Skeletal muscle cell (primary cell): Measurements from ENCODE around the gene KIF19.
"Not testable (repeated sequence)": the region's sequence is repeated elsewhere in the genome, so short reads cannot be mapped to it uniquely, and the experiment has no call there.

Experiments
- DNase-seq: peaks from one replicate; pipeline ENCODE4 v3.0.0-alpha.2; 2010; ENCODE audit warnings: low read depth
- H3K4me3 ChIP-seq: 2 replicates; pipeline ENCODE4 v1.5.1; 2011; ENCODE audit warnings: low read depth, mild to moderate bottlenecking, control low read depth, low read length, moderate library complexity

The KIF19 gene

GRCh38 chr17:74325743-74326379, at the start of gene KIF19:
Gene KIF19 (plus strand): TSS chr17:74326226. CDS start chr17:74326350, 124 bp downstream.
- no peak for DNase-seq
- no peak within 1 kb of the TSS for H3K4me3 ChIP-seq

GRCh38 chr17:74276541-74277009, 49.5 kb upstream of the KIF19 start:
- no peak overlapping the region for H3K4me3 ChIP-seq
- DNase-seq, result no peak

GRCh38 chr17:74277935-74278334, 48.1 kb upstream of the KIF19 start:
- no peak for DNase-seq
- no peak overlapping the region for H3K4me3 ChIP-seq

DNA sequence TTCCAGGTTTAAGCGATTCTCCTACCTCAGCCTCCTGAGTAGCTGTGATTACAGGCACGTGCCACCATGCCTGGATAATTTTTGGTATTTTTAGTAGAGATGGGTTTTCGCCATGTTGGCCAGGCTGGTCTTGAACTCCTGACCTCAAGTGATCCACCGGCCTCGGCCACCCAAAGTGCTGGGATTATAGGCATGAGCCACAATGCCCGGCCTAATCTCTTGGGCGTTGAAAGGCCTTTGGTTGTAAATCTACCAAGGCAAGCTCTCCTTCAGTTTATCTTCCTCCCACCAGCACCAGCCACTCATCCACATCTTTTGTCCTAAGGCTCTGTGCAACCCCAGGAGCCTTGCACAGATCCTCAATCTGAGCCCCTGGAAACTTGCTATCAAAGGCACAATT, 46.4 kb upstream of the KIF19 start:
- DNase-seq, H3K4me3 ChIP-seq: not testable (repeated sequence)

DNA sequence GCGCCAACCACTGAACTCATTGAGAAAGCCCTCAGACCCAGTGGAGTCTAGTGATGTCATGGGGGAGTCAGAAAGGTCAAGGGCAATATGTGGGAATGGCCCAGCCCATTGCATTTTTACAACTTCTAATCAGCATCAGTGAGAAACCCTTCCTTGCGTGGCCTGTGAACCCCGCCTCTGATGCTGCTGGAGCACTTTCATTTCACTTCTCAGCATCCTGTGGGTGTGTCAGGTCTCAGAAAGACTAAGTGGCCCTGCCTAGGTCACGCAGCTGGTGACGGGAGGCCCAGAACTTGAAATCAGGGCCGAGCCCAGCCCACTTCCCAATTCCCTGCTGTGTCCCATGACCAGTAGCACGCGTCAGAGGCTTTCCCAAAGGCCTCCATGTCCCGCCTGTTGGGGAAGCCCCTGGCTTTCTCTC, 45.9 kb upstream of the KIF19 start:
- H3K4me3 ChIP-seq, result no peak overlapping the region
- DNase-seq, result no peak

- DNase-seq, result no peak
- H3K4me3 ChIP-seq, result no peak overlapping the region
These were observed 44.2 kb upstream of the KIF19 start for GRCh38 chr17:74281799-74282198.

- DNase-seq, H3K4me3 ChIP-seq: not testable (repeated sequence)
These were observed 43.8 kb upstream of the KIF19 start for GRCh38 chr17:74282274-74282586.

- no peak for DNase-seq
- H3K4me3 ChIP-seq, result no peak overlapping the region
These were observed 43.2 kb upstream of the KIF19 start for GRCh38 chr17:74282587-74283370.

- no peak for DNase-seq
- H3K4me3 ChIP-seq, result no peak overlapping the region
These were observed 42.7 kb upstream of the KIF19 start for GRCh38 chr17:74283371-74283673.

DNA sequence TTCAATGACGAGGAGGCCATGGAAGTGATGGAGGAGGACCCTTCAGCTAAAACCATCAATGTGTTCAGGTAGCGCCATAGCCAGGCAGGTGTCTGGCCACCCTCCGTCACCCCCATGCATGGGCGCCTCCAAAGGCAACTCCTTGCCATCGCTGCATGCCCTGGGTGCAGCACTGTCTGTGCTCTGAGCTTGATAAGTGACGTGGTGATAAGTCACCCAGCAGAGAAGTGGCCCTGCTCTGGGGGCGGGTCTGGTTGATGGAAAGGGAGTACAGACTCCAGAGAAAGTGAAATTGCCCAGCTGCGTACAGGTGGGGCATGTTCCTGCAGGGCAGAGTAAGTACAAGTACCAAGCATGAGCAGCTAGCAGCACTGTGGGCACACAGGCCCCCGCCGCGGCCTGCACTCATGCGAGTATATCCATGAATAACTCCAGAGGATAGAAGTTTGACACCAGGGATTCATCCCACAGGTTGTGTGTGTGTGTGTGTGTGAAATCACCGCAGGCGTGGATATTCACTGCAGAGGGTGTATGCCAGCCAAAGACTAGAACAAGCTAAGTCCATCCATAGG, 38.9 kb upstream of the KIF19 start:
- DNase-seq, result no peak
- no peak overlapping the region for H3K4me3 ChIP-seq

GRCh38 chr17:74288785-74289184, 37.2 kb upstream of the KIF19 start:
- DNase-seq, result no peak

GRCh38 chr17:74289688-74290087, 36.3 kb upstream of the KIF19 start:
- no peak overlapping the region for H3K4me3 ChIP-seq
- no peak for DNase-seq

More at GRCh38 chr17:74288785-74289184, 37.2 kb upstream of the KIF19 start:
- H3K4me3 ChIP-seq, result no peak overlapping the region

DNA sequence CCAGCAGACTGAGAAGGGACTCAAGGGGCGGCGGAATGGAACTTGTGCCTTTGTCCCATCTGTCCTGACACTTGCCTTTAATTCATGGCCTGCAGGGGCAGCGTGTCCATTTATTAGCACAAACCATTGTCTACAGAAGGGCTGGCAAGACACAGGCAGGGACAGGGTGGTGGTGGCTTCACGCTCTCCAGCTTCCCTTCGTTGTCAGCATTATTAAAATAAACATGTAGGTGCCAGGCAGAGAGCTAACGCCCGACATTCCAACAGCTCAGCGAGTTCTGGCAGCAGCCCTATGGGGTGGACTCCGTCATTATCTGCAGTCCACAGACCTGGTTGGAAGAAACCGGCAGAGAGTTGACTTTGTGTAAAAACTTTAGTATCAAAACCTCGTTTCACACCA, 35.7 kb upstream of the KIF19 start:
- H3K4me3 ChIP-seq, result no peak overlapping the region
- DNase-seq, result no peak

- no peak overlapping the region for H3K4me3 ChIP-seq
- no peak for DNase-seq
These were observed 33.5 kb upstream of the KIF19 start for GRCh38 chr17:74292495-74292894.

DNA sequence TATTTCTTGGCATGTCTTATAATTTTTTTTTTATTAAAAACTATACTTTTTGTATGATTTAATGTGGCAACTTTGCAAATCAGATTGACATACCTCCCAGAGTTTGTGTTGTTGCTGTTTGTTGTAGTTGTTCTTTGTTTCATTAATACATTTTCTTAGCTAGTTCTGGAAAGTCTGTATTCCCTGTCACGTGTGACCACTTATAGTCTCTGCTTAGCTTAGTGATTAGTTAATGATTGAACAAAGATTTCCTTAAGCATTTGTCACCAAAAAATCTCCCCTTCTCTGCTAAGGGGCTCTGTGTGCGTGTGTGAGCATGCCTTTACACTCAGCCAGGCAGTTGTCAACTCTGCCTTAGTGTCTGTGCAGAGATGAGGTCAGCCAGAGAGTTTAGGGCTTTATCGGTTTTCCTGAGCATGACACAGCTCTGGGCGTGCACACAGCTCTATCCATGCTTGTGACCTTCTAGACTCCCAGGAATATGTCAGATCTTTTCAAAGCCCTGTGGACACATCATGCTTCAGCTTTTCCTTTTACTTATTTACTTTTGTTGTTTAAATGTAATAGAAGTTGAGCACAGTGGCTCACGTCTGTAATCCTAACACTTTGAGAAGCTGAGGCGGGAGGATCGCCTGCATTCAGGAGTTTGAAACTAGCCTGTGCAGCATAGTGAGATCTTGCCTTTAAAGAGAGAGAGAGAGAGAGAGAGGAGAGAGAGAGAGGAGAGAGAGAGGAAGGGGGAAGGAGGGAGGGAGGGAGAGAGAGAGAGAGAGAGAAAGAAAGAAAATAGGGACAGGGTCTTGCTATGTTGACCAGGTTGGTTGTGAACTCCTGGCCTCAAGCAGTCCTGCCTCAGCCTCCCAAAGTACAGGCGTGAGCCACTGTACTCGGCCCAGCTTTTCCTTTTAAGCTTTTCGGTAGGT, 30.1 kb upstream of the KIF19 start:
- H3K4me3 ChIP-seq, result no peak overlapping the region
- no peak for DNase-seq

GRCh38 chr17:74296548-74296936, 29.5 kb upstream of the KIF19 start:
- H3K4me3 ChIP-seq, result no peak overlapping the region
- DNase-seq, result peak; percentile 25

DNA sequence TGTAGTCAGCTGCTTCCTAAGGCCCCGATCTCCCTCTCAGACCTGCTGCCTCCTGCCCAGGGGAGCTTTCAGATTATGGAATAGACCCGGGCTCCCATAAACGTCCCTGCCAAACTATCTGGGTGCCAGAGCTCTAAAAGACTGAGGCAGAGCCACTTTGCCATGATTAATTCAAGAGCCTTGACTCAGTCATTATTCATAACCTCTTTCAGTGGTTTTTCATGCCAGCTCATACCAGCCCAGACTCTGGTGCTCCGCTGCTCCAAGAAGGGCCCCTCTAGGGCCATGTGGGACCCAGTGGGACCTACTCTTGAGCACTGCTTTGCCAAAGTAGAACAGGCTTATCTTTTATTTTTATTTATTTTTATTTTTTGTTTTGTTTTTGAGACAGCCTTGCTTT, 28.1 kb upstream of the KIF19 start:
- DNase-seq, result no peak
- no peak overlapping the region for H3K4me3 ChIP-seq

DNA sequence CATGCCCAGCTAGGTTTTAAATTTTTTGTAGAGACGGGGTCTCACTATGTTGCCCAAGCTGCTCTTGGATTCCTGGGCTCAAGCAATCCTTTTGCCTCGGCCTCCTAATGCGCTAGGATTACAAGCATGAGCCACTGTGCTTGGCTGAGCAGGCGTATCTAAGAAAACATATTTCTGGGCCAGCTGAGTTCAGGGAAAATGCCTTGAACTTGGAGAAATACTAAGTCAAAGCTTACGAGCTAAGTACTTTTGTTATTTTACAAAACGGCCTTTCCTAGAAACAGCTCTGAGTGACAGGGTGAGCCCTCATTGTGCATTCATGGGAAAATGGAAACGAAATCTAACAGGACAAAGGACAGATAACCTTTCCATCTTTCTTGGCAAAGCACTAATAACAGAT, 27.2 kb upstream of the KIF19 start:
- H3K4me3 ChIP-seq, result no peak overlapping the region
- DNase-seq, result no peak

DNA sequence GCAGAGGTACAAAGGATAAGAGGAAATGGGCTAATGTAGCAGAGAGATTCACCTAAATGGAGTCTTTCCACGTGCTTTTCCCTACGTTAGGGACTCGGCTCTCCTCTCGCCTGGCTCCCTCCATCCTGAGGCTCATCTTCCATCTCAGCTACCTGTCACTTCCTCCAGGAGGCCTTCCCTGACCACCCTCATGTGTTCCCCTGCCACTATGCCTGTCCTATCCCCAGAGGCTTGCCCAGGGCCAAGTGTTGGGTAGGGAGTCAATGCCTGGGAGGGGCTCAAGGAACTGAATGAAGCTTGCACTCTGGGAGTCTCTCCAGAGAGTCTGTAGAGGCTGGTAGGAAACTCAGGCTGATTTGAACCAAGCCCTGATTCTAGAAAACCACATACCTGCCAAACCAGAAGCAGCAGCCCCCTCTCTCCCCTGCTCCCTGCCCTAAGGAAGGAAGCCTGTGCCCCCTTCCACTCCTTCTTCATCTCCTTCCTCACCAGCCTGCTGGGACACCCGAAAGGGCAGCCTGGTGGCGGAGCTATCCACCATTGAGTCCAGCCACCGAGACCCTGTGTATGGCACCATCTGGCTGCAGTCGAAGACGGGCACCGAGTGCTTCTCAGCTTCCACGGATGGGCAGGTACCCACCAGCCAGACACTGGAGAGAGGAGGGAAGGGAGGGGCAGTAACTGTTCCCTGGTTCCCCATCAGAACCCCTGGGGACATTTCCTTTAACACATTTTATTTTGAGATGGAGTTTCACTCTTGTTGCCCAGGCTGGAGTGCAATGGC, 26.6 kb upstream of the KIF19 start:
- no peak overlapping the region for H3K4me3 ChIP-seq
- DNase-seq, result no peak
